Neural cell (in vitro differentiated cells): Measurements from ENCODE around the gene YWHAH.

Experiments used
- EZH2 ChIP-seq: fragments of 200-600, 300-800 bp; shearing (Covaris generic), sonication (generic); IDR thresholded peaks from 2 replicates; pipeline ENCODE4 v1.6.1; 2014; ENCODE audit warnings: antibody characterized with exemption, low read length, borderline replicate concordance, mild to moderate bottlenecking; ENCODE audit not compliant: insufficient read depth, poor library complexity, severe bottlenecking
- POLR2AphosphoS5 ChIP-seq: IDR thresholded peaks from 2 replicates; pipeline ENCODE4 v1.6.1; 2012
- TAF1 ChIP-seq: IDR thresholded peaks from 2 replicates; pipeline ENCODE4 v1.6.1; 2012; ENCODE audit warnings: low read depth

DNA sequence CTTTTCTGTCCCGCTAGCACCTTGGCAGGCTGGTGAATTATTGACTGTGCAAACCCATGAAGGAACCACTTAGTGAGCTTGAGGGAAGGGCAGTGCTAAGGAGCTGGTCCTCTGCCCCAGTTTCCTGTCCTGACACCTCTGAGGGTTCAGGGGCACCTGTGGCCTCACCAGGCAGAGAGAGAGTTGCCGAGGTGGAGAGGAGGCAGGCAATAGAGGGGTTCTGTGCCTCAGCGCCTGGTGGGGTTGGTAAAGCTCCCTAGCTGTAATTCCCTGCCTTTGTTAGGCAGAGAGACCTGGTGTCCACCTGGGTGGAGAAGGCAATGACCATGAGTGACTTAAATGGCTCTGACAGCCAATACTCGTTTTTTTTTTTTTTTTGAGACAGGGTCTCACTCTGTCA is 36.3 kb downstream of the YWHAH start:
- TF ChIP-seq POLR2AphosphoS5: no peak
- TF ChIP-seq EZH2: no peak
- no peak for TF ChIP-seq TAF1
